ENCODE measurements around the gene DNAJB9.

The DNAJB9 gene

GRCh38 chr7:108575156-108575555, 5.5 kb downstream of the DNAJB9 start:
- no peak overlapping the region for H3K4me3 ChIP-seq
- no peak for TF ChIP-seq CTCF (IDR thresholded peaks at IDR 0.05)
- H3K36me3 ChIP-seq: peaks cover 21 to 36% (median 27%) of the 10 kb centered on the region in 3 donors
- H3K27me3 ChIP-seq: no peaks in the 10 kb centered on the region
- no peak overlapping the region for H3K27ac ChIP-seq
- peaks cover 0 to 20% (median 0%) of the 10 kb centered on the region in 4 donors for H3K4me1 ChIP-seq
- peaks cover 0 to 7% (median 0%) of the 10 kb centered on the region in 3 donors for H3K9me3 ChIP-seq
- DNase-seq: no peak
- intact Hi-C loops (cut with DNase I; ENCODE audit: low total_unique reads): no loop called here

- Histone ChIP-seq H3K36me3 (peaks cover 21 to 39% (median 30%) of the 10 kb centered on the region in 3 donors), H3K4me3 (no peak overlapping the region), H3K27me3 (no peaks in the 10 kb centered on the region), H3K9me3 (peaks cover 0 to 7% (median 0%) of the 10 kb centered on the region in 3 donors), H3K27ac (no peak overlapping the region), H3K4me1 (peaks cover 0 to 17% (median 0%) of the 10 kb centered on the region in 4 donors)
- no peak for TF ChIP-seq CTCF (IDR thresholded peaks at IDR 0.05)
- intact Hi-C loops (cut with DNase I; ENCODE audit: low total_unique reads): no loop called here
- no peak for DNase-seq
Observed at GRCh38 chr7:108576116-108576515, 6.4 kb downstream of the DNAJB9 start.

GRCh38 chr7:108578937-108579336, 9.3 kb downstream of the DNAJB9 start:
- no peaks in the 10 kb centered on the region for H3K27me3 ChIP-seq
- peaks cover 0 to 7% (median 0%) of the 10 kb centered on the region in 3 donors for H3K9me3 ChIP-seq
- intact Hi-C loops (cut with DNase I; ENCODE audit: low total_unique reads): no loop called here
- peaks cover 9 to 29% (median 17%) of the 10 kb centered on the region in 3 donors for H3K36me3 ChIP-seq
- H3K4me1 ChIP-seq: peaks cover 0 to 6% (median 0%) of the 10 kb centered on the region in 4 donors
- no peak overlapping the region for H3K4me3 ChIP-seq
- no peak overlapping the region for H3K27ac ChIP-seq
- no peak for TF ChIP-seq CTCF (IDR thresholded peaks at IDR 0.05)
- DNase-seq: no peak

DNA sequence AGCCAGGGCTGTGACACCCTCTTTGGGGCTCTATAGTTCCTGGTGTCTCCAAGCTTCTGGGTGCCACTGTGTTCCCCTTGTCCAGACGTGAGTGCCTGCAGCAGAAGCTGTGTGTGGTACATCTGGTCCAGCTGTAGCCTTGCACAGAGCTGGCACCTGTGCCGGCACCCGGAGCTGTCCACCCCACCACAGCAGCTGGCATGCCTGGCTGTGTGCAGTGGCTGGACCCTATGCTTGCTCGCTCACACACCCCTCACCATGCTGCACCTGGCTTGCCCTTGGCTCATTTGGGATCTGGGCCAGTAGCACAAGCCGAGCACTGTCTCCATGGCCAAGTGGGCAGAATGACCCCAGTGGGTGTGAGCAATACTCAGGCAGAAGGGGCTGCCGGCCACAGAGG, 10.6 kb downstream of the DNAJB9 start:
- TF ChIP-seq CTCF (IDR thresholded peaks at IDR 0.05): no peak
- Histone ChIP-seq H3K4me1 (peaks cover 0 to 6% (median 0%) of the 10 kb centered on the region in 4 donors), H3K27me3 (no peaks in the 10 kb centered on the region), H3K4me3 (no peak overlapping the region), H3K27ac (no peak overlapping the region), H3K9me3 (peaks cover 0 to 7% (median 0%) of the 10 kb centered on the region in 3 donors), H3K36me3 (peaks cover 9 to 24% (median 17%) of the 10 kb centered on the region in 3 donors)
- intact Hi-C loops (cut with DNase I; ENCODE audit: low total_unique reads): no loop called here
- DNase-seq: no peak

DNA sequence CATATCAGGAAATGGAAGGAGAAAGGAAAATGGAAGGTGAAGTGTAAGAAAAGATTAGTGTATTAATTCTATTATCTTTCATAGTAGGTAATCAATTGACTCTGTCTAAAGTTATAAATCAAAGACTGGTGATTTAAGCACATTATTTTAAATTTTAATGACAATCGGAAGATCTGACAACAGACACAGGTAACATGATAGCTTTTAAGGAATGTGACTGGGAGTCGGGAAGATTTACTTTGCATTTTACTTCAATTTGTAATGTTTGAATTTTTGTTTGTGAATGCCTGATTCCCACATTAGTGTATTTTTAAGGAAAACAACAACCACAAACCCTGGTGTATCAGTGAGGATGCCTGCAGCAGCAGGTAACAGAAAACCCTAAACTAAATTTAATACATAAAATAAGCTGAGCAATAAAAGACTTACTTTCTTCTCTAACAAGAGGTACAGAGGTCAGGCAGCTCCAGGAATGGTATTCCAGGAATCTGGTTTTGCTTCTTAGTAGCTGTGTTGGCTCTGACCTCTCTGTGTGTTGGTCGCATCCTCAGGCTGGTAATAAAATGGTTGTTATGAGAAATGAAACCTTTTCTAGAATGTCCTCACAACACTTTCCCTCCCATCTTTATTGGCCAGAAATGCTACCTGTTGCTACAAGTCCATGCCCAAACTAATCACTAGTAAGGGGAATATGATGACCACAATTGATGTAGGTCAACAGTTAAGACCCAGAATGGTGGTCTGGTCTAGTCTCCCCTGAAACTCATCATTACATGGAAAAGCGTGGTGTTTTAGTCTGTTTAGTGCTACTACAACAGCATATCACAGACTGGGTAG, 12.2 kb downstream of the DNAJB9 start:
- H3K27me3 ChIP-seq: no peaks in the 10 kb centered on the region
- H3K4me3 ChIP-seq: no peak overlapping the region
- H3K9me3 ChIP-seq: peaks cover 0 to 7% (median 0%) of the 10 kb centered on the region in 3 donors
- no peak for TF ChIP-seq CTCF (IDR thresholded peaks at IDR 0.05)
- H3K27ac ChIP-seq: no peak overlapping the region
- DNase-seq: no peak
- H3K4me1 ChIP-seq: peaks cover 0 to 6% (median 0%) of the 10 kb centered on the region in 4 donors
- intact Hi-C loops (cut with DNase I; ENCODE audit: low total_unique reads): no loop called here
- peaks cover 9 to 17% (median 17%) of the 10 kb centered on the region in 3 donors for H3K36me3 ChIP-seq

Measured in tibial artery (tissue), 4 donors.